GM10266 (cell line): ENCODE data around the gene DDX25.

ENCODE experiments used
- DNase-seq: peaks from one replicate; pipeline ENCODE4 v3.0.0; 2012; ENCODE audit errors: extremely low spot score
- CTCF ChIP-seq: IDR thresholded peaks from 2 replicates; pipeline ENCODE4 v1.5.1; 2012; ENCODE audit warnings: mild to moderate bottlenecking, low read depth; ENCODE audit not compliant: control insufficient read depth, insufficient read depth; ENCODE audit errors: missing control alignments

DDX25 gene

GRCh38 chr11:125948278-125949051 is 44.2 kb downstream of the DDX25 start:
- no peak for TF ChIP-seq CTCF

GRCh38 chr11:125949271-125950177 is 45.2 kb downstream of the DDX25 start:
- no peak for TF ChIP-seq CTCF
- no peak for DNase-seq

More at GRCh38 chr11:125948278-125949051, 44.2 kb downstream of the DDX25 start:
- DNase-seq = no peak

DNA sequence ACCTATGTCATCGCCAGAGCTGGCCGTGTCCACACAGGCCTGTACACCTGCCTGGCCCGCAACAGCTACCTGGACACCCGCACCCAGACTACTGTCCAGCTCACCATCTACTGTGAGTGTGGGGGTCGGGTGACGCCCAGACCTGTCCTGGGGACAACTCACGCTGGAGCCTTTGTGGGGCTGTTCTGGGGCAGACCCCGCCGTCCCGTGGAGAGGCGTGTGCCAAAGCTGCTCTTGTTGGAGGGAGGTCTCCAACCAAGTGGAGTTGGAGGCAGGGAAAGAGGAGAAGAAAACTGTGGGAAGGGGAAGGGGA is 45.8 kb downstream of the DDX25 start:
- no peak for TF ChIP-seq CTCF
- no peak for DNase-seq

GRCh38 chr11:125950696-125951651 is 46.7 kb downstream of the DDX25 start:
- TF ChIP-seq CTCF = no peak
- DNase-seq = no peak

- TF ChIP-seq CTCF = no peak
- no peak for DNase-seq
Observed at GRCh38 chr11:125951731-125952130, 47.4 kb downstream of the DDX25 start.

GRCh38 chr11:125952559-125952958 is 48.3 kb downstream of the DDX25 start:
- DNase-seq = no peak
- TF ChIP-seq CTCF = no peak
